Activated B cell treated with CpG ODN at 0.5 μM for 24 hours (primary cell): Measurements from ENCODE around the gene LSAMP. TPM values are rescaled to one million over a fixed set of nuclear protein-coding genes. Genes with fewer than 3 reads are reported as not detected.
"Not testable (repeated sequence)": the region's sequence is repeated elsewhere in the genome, so short reads cannot be mapped to it uniquely, and the experiment has no call there.

Experiments
- ATAC-seq: fragments of 200-7000 bp; cut with Tn5 transposase; one replicate; pipeline ENCODE4 v1.10.0; 2021; ENCODE audit warnings: low read depth, mild to moderate bottlenecking, moderate library complexity
- CTCF ChIA-PET: fragments of 350-600 bp; sonication (Branson Sonifier 250); formaldehyde crosslinking; loops from one replicate; lab custom pipeline; 2021; ENCODE audit warnings: antibody characterized with exemption; lab: Charles Lee
- POLR2A ChIA-PET: fragments of 350-600 bp; sonication (Branson Sonifier 250); formaldehyde crosslinking; loops from one replicate; lab custom pipeline; 2021; ENCODE audit warnings: antibody characterized with exemption; lab: Charles Lee
- DNase-seq: peaks from one replicate; pipeline ENCODE4 v3.0.0; 2022
- H3K27ac Mint-ChIP-seq: one replicate; pipeline ENCODE4 v1.8.0; 2020; ENCODE audit warnings: mixed read lengths
- H3K27me3 Mint-ChIP-seq: one replicate; pipeline ENCODE4 v1.8.0; 2021; ENCODE audit warnings: mixed read lengths
- H3K36me3 Mint-ChIP-seq: one replicate; pipeline ENCODE4 v1.8.0; 2021; ENCODE audit warnings: low read depth, mixed read lengths
- H3K4me1 Mint-ChIP-seq: one replicate; pipeline ENCODE4 v1.8.0; 2021; ENCODE audit warnings: mixed read lengths
- H3K4me3 Mint-ChIP-seq: one replicate; pipeline ENCODE4 v1.8.0; 2020; ENCODE audit warnings: mild to moderate bottlenecking, mixed read lengths
- H3K9me3 Mint-ChIP-seq: one replicate; pipeline ENCODE4 v1.8.0; 2020; ENCODE audit warnings: mixed read lengths
- CTCF ChIP-seq: fragments of 200-600 bp; IDR thresholded peaks from one replicate; pipeline ENCODE4 v1.8.0; 2022; ENCODE audit warnings: antibody characterized with exemption, mild to moderate bottlenecking
- intact Hi-C: fragments of 100-400 bp; cut with micrococcal nuclease; formaldehyde crosslinking; loops from one replicate; pipeline ENCODE4 v1.15.1; 2024
- total RNA-seq: library from RNA; stranded (reverse); gene quantifications from 2 replicates; pipeline ENCODE4 v1.2.3, GENCODE V29; 2022

The LSAMP gene
- total RNA-seq, 1 donor from 2014 or later, result 0.16 TPM

- intact Hi-C loops, result no loop called here
- ATAC-seq (no peak), DNase-seq (no peak)
- Mint-ChIP-seq H3K36me3 (no peaks in the 10 kb centered on the region), H3K4me1 (no peaks in the 10 kb centered on the region), H3K27me3 (no peaks in the 10 kb centered on the region), H3K27ac (no peak overlapping the region), H3K9me3 (no peaks in the 10 kb centered on the region), H3K4me3 (no peak overlapping the region)
- no peak for TF ChIP-seq CTCF
- ChIA-PET POLR2A (no interaction called here), CTCF (no interaction called here)
Observed at GRCh38 chr3:116083683-116084082, 361.6 kb downstream of the LSAMP start.

- CTCF ChIA-PET, result no interaction called here
Observed at GRCh38 chr3:116078561-116078960, 366.7 kb downstream of the LSAMP start.

DNA sequence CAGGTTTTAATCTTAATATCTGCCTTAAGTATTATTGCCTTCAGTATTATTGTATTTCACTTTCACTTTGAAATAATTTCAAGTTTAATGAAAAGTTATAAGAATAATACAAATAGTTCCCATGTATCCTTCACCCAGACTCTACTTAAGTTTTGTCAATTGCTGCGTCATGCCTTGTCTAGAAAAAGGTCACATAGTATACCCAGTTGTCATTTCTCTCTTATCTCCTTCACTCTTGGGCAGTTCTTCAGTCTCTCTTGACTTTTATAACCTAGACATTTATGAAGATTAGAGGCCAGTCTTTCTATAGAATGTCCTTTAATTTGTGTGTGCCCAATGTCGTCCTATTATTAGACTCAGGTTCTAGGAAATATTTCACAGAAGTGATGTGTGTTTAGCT lies 367.7 kb downstream of the LSAMP start:
- Mint-ChIP-seq H3K9me3 (no peaks in the 10 kb centered on the region), H3K4me1 (no peaks in the 10 kb centered on the region), H3K36me3 (no peaks in the 10 kb centered on the region), H3K4me3 (no peak overlapping the region), H3K27ac (no peak overlapping the region), H3K27me3 (no peaks in the 10 kb centered on the region)
- no peak for TF ChIP-seq CTCF
- ChIA-PET CTCF (no interaction called here), POLR2A (no interaction called here)
- intact Hi-C loops, result no loop called here
- ATAC-seq (no peak), DNase-seq (no peak)

More at GRCh38 chr3:116078561-116078960, 366.7 kb downstream of the LSAMP start:
- TF ChIP-seq CTCF, result no peak
- ATAC-seq (no peak), DNase-seq (no peak)
- H3K27ac Mint-ChIP-seq, result no peak overlapping the region
- intact Hi-C loops, result no loop called here
- no peaks in the 10 kb centered on the region for H3K9me3 Mint-ChIP-seq
- H3K27me3 Mint-ChIP-seq, result no peaks in the 10 kb centered on the region
- no peaks in the 10 kb centered on the region for H3K4me1 Mint-ChIP-seq
- no peak overlapping the region for H3K4me3 Mint-ChIP-seq
- POLR2A ChIA-PET, result no interaction called here
- H3K36me3 Mint-ChIP-seq, result no peaks in the 10 kb centered on the region

- H3K27ac Mint-ChIP-seq, result no peak overlapping the region
- no peaks in the 10 kb centered on the region for H3K27me3 Mint-ChIP-seq
- ChIA-PET CTCF (no interaction called here), POLR2A (no interaction called here)
- ATAC-seq (no peak), DNase-seq (no peak)
- TF ChIP-seq CTCF, result no peak
- no peaks in the 10 kb centered on the region for H3K36me3 Mint-ChIP-seq
- no peak overlapping the region for H3K4me3 Mint-ChIP-seq
- no peaks in the 10 kb centered on the region for H3K4me1 Mint-ChIP-seq
- no peaks in the 10 kb centered on the region for H3K9me3 Mint-ChIP-seq
- intact Hi-C loops, result no loop called here
Observed at GRCh38 chr3:116077059-116077458, 368.2 kb downstream of the LSAMP start.

- H3K4me3 Mint-ChIP-seq, H3K27ac Mint-ChIP-seq, ATAC-seq: not testable (repeated sequence)
Observed at GRCh38 chr3:116070516-116071278, 374.6 kb downstream of the LSAMP start.

More at GRCh38 chr3:116070516-116071278, 374.6 kb downstream of the LSAMP start:
- H3K4me1 Mint-ChIP-seq, H3K36me3 Mint-ChIP-seq, DNase-seq, intact Hi-C loops, H3K9me3 Mint-ChIP-seq, CTCF ChIA-PET, POLR2A ChIA-PET, H3K27me3 Mint-ChIP-seq: not testable (repeated sequence)
